Measurements from ENCODE around the gene DYNLL2.

The DYNLL2 gene

GRCh38 chr17:58081646-58082340 is 1.4 kb upstream of the DYNLL2 start:
- Histone ChIP-seq H3K9me3 (no peaks in the 10 kb centered on the region), H3K27me3 (peaks cover 3% of the 10 kb centered on the region; the same call in 1 of the 2 replicates), H3K36me3 (peaks cover 22% of the 10 kb centered on the region), H3K4me1 (peaks cover 5% of the 10 kb centered on the region), H3K4me3 (ENCODE audit: low read depth, low read length) (no peak overlapping the region)
- no peak for DNase-seq
- TF ChIP-seq, protein P1, sequence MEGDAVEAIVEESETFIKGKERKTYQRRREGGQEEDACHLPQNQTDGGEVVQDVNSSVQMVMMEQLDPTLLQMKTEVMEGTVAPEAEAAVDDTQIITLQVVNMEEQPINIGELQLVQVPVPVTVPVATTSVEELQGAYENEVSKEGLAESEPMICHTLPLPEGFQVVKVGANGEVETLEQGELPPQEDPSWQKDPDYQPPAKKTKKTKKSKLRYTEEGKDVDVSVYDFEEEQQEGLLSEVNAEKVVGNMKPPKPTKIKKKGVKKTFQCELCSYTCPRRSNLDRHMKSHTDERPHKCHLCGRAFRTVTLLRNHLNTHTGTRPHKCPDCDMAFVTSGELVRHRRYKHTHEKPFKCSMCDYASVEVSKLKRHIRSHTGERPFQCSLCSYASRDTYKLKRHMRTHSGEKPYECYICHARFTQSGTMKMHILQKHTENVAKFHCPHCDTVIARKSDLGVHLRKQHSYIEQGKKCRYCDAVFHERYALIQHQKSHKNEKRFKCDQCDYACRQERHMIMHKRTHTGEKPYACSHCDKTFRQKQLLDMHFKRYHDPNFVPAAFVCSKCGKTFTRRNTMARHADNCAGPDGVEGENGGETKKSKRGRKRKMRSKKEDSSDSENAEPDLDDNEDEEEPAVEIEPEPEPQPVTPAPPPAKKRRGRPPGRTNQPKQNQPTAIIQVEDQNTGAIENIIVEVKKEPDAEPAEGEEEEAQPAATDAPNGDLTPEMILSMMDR (IDR thresholded peaks at IDR 0.05; ENCODE audit: low read depth, low read length), result no peak

DNA sequence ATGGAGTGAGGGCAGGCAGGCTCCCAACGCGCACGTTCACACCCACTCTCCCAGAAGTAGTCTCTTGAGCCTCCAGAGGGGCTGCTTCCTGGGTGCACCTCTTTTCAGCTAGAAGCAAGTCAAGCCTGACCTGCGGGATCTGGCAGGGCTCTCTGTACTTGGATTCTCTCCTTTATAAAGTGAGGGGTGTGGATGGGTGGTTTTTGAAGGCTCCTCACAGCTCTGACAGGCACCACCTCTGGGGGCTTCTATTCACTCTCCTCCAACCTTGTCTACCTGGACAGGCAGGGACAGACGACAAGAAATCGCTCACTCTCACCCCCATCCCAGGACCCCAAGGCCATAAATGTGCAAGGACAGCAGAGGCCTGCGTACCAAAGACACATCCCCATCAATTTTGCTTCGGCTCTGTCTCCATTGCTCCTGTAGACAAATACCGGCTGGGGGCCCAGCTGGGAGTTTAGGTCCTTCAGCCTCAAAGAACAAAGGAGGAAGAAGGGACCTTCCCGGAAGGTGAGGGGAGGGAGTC is 814 bp upstream of the DYNLL2 start:
- no peak for DNase-seq
- Histone ChIP-seq H3K4me1 (peaks cover 5% of the 10 kb centered on the region), H3K36me3 (peaks cover 28% of the 10 kb centered on the region), H3K27me3 (peaks cover 1% of the 10 kb centered on the region; the same call in 1 of the 2 replicates), H3K4me3 (ENCODE audit: low read depth, low read length) (peak overlapping the region; percentile 43), H3K9me3 (no peaks in the 10 kb centered on the region)
- TF ChIP-seq, protein P1 (IDR thresholded peaks at IDR 0.05; ENCODE audit: low read depth, low read length), result no peak

- Histone ChIP-seq H3K9me3 (no peaks in the 10 kb centered on the region), H3K27me3 (no peaks in the 10 kb centered on the region), H3K36me3 (peaks cover 41% of the 10 kb centered on the region), H3K4me1 (peaks cover 5% of the 10 kb centered on the region), H3K4me3 (ENCODE audit: low read depth, low read length) (peak overlapping the region; percentile 93)
- TF ChIP-seq, protein P1 (IDR thresholded peaks at IDR 0.05; ENCODE audit: low read depth, low read length), result no peak
- DNase-seq, result peak; percentile 74
These were observed 485 bp downstream of the DYNLL2 start for GRCh38 chr17:58083491-58084316.

GRCh38 chr17:58084317-58084981 is 1.2 kb downstream of the DYNLL2 start:
- Histone ChIP-seq H3K4me1 (peaks cover 5% of the 10 kb centered on the region), H3K9me3 (no peaks in the 10 kb centered on the region), H3K4me3 (ENCODE audit: low read depth, low read length) (peak overlapping the region; percentile 93), H3K27me3 (no peaks in the 10 kb centered on the region), H3K36me3 (peaks cover 49% of the 10 kb centered on the region)
- DNase-seq, result peak; percentile 28
- TF ChIP-seq, protein P1 (IDR thresholded peaks at IDR 0.05; ENCODE audit: low read depth, low read length), result peak; percentile 50

- Histone ChIP-seq H3K4me3 (ENCODE audit: low read depth, low read length) (peak overlapping the region; percentile 93), H3K9me3 (no peaks in the 10 kb centered on the region), H3K36me3 (peaks cover 56% of the 10 kb centered on the region), H3K27me3 (no peaks in the 10 kb centered on the region), H3K4me1 (peaks cover 5% of the 10 kb centered on the region)
- no peak for DNase-seq
- TF ChIP-seq, protein P1 (IDR thresholded peaks at IDR 0.05; ENCODE audit: low read depth, low read length), result no peak
These were observed 2.0 kb downstream of the DYNLL2 start for GRCh38 chr17:58085039-58085715.
